Memory B cell (primary cell): ENCODE data around the gene CCDC194.

Experiments
- ATAC-seq: fragments of 150-1000 bp; cut with Tn5 transposase; 2 replicates; pipeline ENCODE4 v1.10.0; 2021; ENCODE audit warnings: low read depth, mild to moderate bottlenecking, moderate library complexity
- DNase-seq, 2 donors: peaks; one replicate each; pipeline ENCODE4 v3.0.0; 2022; ENCODE audit warnings: low spot score in 2 of 2
- H3K27ac Mint-ChIP-seq: one replicate; pipeline ENCODE4 v1.8.0; 2022; ENCODE audit warnings: mild to moderate bottlenecking, moderate library complexity, mixed read lengths
- H3K27me3 Mint-ChIP-seq: one replicate; pipeline ENCODE4 v1.8.0; 2022; ENCODE audit warnings: mixed read lengths
- H3K36me3 Mint-ChIP-seq: one replicate; pipeline ENCODE4 v1.8.0; 2022; ENCODE audit warnings: mild to moderate bottlenecking, mixed read lengths
- H3K4me1 Mint-ChIP-seq: one replicate; pipeline ENCODE4 v1.8.0; 2022; ENCODE audit warnings: mixed read lengths
- H3K4me3 Mint-ChIP-seq: one replicate; pipeline ENCODE4 v1.8.0; 2022; ENCODE audit warnings: mild to moderate bottlenecking, moderate library complexity, mixed read lengths
- H3K9me3 Mint-ChIP-seq: one replicate; pipeline ENCODE4 v1.8.0; 2022; ENCODE audit warnings: mixed read lengths

CCDC194 gene, protein sequence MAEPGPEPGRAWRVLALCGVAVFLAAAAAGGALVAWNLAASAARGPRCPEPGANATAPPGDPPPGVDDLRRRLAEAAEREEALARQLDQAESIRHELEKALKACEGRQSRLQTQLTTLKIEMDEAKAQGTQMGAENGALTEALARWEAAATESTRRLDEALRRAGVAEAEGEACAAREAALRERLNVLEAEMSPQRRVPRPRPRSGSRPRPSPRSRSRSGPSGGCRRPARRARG

DNA sequence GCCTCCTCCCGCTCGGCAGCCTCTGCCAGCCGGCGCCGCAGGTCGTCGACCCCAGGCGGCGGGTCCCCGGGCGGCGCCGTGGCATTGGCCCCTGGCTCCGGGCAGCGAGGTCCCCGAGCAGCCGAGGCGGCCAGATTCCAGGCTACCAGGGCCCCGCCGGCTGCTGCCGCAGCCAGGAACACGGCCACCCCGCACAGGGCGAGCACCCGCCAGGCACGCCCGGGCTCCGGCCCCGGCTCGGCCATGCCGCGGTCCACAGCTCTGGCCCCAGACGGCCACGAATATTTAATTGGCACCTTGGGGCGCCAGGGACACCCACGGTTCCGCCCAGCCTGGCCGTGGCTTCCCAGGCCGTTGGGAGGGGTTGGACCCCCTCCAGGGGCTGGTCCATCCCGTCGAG lies at the start of gene CCDC194:
Gene CCDC194 (minus strand): TSS at position 283 of the 400 bp plus-strand sequence. CDS start 38 bp downstream, at position 245.
- Mint-ChIP-seq H3K27ac (peak within 1 kb of the TSS; percentile 78), H3K9me3 (peaks cover 2% of the 10 kb centered on the region), H3K4me1 (peaks cover 17% of the 10 kb centered on the region), H3K4me3 (no peak within 1 kb of the TSS), H3K36me3 (peaks cover 14% of the 10 kb centered on the region), H3K27me3 (peaks cover 11% of the 10 kb centered on the region)
- ATAC-seq (no peak), DNase-seq (no peak)

DNA sequence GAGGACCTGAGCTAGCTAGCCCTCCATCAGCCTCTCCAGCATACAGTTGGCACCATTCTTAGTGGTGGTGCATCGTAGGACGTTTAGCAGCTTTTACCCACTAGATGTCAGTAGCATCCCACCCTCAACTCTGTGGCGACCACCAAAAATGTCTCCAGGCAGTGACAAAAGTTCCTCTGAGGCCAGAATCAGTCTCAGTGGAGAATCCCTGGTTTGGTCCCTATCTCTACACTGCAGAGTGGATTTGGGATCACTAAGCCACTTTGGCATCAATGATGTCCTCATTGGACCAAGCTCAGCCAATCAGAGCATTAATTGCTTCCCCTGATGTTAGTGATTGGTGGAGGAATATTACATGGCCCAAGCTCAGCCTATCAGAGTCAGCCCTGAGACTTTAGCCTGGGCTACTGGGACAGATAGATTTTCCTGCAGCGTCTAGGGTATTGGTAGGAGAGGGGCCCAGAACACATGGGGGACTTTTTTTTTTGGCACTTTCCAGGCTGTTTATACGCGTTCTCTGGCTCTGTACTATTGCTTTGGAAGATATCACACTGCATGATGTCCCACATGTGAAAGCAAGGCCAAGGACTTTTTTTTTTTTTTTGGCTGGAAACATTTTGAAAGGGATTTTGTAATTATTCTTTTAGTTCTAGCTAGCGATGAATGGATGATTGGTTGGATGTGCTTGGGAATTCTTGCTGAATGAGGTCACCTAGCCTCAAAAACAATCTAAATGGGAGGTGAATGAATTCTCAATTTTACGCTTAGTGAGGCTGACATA lies 47.4 kb upstream of the CCDC194 start:
- Mint-ChIP-seq H3K4me3 (no peak overlapping the region), H3K9me3 (no peaks in the 10 kb centered on the region), H3K36me3 (peaks cover 2% of the 10 kb centered on the region), H3K4me1 (no peaks in the 10 kb centered on the region), H3K27me3 (no peaks in the 10 kb centered on the region), H3K27ac (no peak overlapping the region)
- DNase-seq = no peak
- ATAC-seq = peak; percentile 49

DNA sequence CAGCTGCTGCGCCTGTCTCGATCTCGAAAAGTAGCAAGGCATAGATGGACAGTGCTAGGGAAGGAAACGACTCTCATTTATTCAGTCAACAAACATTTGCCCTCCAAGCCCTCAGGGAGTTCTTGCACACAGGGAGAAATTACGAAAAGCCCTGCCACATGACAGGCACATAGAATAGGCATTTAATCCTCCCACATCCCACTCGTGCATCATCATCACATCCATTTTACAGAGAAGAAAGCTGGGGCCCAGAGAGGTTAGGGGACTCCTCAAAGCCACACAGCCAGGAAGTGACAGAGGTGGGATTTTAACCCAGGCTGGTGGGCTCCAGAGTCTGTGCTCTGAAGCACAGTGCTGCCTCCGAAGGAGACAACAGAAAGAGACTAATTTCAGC lies 42.9 kb upstream of the CCDC194 start:
- Mint-ChIP-seq H3K4me3 (no peak overlapping the region), H3K27ac (no peak overlapping the region)

DNA sequence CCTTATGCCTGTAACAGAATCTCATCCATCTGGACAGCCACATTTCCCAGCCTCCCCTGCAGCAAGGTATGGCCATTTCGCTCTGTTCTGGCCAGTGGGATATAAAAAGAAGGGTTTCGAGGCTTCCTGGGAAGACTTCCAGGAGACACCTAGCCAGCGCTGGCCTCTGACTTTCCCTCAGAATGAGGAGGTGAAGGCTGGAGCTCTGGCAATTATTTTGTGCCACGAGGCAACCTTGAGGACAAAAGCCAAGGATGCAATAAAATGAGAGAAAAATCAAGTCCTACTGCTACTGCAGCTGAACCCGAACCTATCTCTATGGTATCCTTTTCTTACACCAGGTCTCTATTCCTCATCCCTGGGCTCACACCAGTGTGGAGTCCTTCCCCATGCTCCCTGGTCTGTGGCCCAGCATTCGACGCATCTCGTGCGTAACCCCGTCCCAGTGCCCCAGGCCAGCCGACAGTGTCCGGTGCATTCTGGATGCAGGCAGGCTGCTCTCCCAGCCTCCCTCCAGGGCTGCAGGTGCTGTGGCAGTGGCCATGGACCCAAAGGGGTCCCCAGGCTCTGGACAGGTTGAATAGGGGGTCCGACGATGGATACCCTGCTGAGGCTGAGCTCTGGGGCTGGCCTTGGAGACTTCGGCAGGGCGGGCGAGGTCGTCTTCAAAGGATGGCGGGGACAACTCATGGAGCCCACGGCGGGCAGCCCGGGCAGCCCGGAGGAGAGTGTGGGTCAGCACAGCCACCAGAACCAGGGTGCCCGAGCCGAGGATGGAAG lies 42.3 kb upstream of the CCDC194 start:
- DNase-seq = no peak
- H3K27ac Mint-ChIP-seq = no peak overlapping the region
- no peaks in the 10 kb centered on the region for H3K9me3 Mint-ChIP-seq
- no peak for ATAC-seq
- H3K4me3 Mint-ChIP-seq = no peak overlapping the region
- H3K4me1 Mint-ChIP-seq = no peaks in the 10 kb centered on the region
- H3K27me3 Mint-ChIP-seq = no peaks in the 10 kb centered on the region
- peaks cover 2% of the 10 kb centered on the region for H3K36me3 Mint-ChIP-seq

More for the DNA sequence above, 42.9 kb upstream of the CCDC194 start:
- Mint-ChIP-seq H3K27me3 (no peaks in the 10 kb centered on the region), H3K9me3 (no peaks in the 10 kb centered on the region), H3K36me3 (peaks cover 2% of the 10 kb centered on the region), H3K4me1 (no peaks in the 10 kb centered on the region)
- ATAC-seq (no peak), DNase-seq (no peak)

DNA sequence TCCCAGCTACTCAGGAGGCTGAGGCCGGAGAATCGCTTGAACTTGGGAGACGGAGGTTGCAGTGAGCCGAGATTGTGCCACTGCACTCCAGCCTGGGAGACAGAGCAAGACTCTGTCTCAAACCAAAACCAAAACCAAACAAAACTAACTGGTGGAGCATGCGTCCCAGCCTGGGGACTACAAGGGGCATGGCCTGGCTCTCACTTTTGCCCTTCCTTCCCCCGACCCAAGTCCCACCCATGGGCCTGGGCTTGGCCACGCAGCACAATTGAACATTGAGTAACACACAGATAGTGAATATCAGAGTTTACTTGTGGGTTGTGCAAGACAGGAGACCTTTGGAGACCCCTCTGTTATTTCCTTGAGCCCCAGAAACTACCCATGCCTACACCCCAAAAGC lies 41.2 kb upstream of the CCDC194 start:
- H3K36me3 Mint-ChIP-seq = peaks cover 2% of the 10 kb centered on the region
- DNase-seq (no peak), ATAC-seq (no peak)
- no peak overlapping the region for H3K27ac Mint-ChIP-seq
- H3K9me3 Mint-ChIP-seq = no peaks in the 10 kb centered on the region
- no peaks in the 10 kb centered on the region for H3K27me3 Mint-ChIP-seq
- no peaks in the 10 kb centered on the region for H3K4me1 Mint-ChIP-seq
- H3K4me3 Mint-ChIP-seq = no peak overlapping the region

DNA sequence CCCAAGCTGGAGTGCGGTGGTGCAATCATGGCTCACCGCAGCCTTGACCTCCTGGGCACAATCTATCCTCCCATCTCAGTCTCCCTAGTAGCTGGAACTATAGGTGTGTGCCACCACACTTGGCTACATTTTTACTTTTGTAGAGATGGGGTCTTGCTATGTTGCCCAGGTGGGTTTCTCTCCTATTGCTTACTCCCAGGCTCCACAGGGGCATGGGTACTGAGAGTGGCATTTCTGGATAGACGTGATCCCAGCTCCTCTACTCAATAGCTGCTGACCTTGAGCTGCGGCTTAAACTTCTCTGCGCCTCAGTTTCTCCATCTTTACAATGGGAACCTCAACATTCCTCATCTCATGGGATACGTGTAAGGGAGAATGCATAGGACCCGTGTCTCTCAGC lies 37.4 kb upstream of the CCDC194 start:
- no peaks in the 10 kb centered on the region for H3K36me3 Mint-ChIP-seq
- H3K27ac Mint-ChIP-seq = no peak overlapping the region
- no peak overlapping the region for H3K4me3 Mint-ChIP-seq
- H3K9me3 Mint-ChIP-seq = no peaks in the 10 kb centered on the region
- no peak for DNase-seq
- no peaks in the 10 kb centered on the region for H3K27me3 Mint-ChIP-seq
- H3K4me1 Mint-ChIP-seq = no peaks in the 10 kb centered on the region
- no peak for ATAC-seq

DNA sequence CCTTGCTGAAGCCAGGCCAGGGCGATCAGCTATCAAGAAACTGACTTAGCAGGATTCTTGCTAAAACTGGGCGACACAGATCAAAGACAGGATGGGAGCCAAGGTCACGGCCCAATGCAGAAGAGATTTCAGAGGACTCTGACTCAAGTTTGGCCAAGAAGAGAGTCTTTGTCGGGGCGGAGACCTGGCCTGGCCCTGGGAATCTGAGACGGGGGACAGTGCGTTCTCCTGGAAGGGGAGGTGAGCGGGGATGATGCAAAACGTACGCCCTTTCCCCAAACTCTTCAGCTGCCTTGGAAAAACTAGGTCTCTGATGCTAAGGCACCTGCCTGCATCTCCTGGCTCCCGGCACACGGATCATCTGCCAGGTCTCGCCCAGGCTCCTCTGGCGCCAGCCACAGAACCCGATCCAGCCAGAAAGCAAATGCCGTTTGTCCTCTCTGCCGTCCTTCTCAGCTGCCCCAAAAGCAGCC lies 35.7 kb upstream of the CCDC194 start:
- Mint-ChIP-seq H3K9me3 (no peaks in the 10 kb centered on the region), H3K27ac (no peak overlapping the region), H3K4me3 (no peak overlapping the region), H3K27me3 (no peaks in the 10 kb centered on the region), H3K4me1 (no peaks in the 10 kb centered on the region), H3K36me3 (no peaks in the 10 kb centered on the region)
- DNase-seq = no peak
- ATAC-seq = no peak

DNA sequence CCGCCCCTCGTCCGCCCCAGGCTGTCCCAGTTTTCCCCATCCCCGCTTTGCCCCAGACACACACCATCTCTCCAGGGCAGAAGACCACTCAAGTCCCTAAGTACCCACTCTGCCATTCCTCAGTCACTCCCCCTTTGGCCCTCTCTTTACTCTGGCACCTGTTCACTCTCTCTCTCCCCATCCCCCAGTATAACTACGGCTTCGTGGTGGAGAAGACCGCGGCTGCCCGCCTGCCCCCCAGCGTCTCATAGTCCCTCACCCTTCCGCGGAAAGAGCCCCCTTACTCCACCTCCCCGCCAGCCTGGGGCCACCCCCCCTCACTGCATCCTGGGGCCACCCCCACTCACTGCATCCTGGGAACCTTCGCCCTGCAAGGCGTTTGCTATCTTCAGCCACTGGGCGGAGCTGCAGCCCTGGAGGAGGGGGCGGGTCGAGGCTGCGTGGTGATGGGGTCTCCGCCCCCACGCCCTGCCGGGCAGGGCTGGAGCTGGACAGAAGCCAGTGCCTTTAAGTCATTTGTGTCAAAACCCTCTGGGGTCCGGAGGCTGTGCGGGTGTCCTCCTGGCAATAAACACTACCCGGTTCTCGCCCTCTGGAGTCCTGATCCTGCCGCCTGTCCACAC lies 30.9 kb upstream of the CCDC194 start:
- peaks cover 6% of the 10 kb centered on the region for H3K36me3 Mint-ChIP-seq
- no peak overlapping the region for H3K4me3 Mint-ChIP-seq
- no peaks in the 10 kb centered on the region for H3K9me3 Mint-ChIP-seq
- no peak for DNase-seq
- no peak overlapping the region for H3K27ac Mint-ChIP-seq
- H3K27me3 Mint-ChIP-seq = no peaks in the 10 kb centered on the region
- H3K4me1 Mint-ChIP-seq = peaks cover 4% of the 10 kb centered on the region
- peak; percentile 46 for ATAC-seq

DNA sequence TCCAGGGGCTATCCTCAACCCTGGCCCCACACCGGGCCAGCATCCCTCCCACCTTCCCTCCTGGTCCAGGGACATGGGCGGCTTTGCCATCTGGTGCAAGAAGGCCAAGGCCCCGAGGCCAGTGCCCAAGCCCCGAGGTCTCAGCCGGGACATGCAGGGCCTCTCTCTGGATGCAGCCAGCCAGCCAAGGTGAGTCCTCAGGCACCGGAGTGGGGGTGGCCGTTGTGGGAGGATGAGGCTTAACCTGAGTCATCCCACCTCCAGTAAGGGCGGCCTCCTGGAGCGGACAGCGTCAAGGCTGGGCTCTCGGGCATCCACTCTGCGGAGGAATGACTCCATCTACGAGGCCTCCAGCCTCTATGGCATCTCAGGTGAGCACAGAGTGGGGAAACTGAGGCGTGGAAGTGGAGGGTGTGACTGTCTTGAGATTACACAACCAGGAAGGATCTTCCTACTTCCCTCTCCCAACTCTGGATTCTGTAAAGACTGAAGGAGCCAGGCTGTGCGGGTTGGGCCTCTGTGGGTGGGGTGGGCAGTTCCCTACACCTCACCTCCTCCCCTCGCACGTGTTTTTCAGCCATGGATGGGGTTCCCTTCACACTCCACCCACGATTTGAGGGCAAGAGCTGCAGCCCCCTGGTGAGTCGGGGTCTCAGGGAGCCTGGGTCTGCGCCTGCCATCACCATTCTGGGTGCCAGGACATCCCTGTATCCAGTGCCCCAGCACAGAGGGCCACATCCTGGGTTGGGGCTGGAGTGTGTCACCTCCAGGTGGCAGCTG lies 29.6 kb upstream of the CCDC194 start:
- Mint-ChIP-seq H3K27me3 (no peaks in the 10 kb centered on the region), H3K27ac (no peak overlapping the region), H3K4me1 (peaks cover 4% of the 10 kb centered on the region), H3K4me3 (no peak overlapping the region), H3K36me3 (peaks cover 6% of the 10 kb centered on the region), H3K9me3 (no peaks in the 10 kb centered on the region)
- ATAC-seq (no peak), DNase-seq (no peak)

DNA sequence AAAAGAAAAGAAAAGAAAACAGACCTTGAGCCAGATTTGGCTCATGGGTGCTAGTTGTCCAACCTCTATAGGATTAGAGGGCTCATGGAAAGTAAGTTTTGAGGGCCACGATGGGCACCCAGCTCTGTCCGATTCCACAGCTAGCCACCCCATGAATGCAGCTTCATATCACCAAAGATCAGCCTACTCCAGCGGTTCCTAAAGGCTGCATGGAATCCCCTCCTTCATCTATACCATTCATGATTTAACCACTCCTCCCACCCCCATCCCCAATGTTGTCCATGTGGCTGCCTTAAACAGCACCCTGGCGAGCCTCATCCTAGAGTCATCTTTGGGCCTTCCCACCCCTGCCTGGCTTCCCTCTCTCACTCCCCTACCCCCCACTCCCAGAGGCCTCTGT lies 27.9 kb upstream of the CCDC194 start:
- H3K4me1 Mint-ChIP-seq = peaks cover 4% of the 10 kb centered on the region
- H3K27ac Mint-ChIP-seq = no peak overlapping the region
- ATAC-seq = no peak
- DNase-seq = no peak
- H3K4me3 Mint-ChIP-seq = no peak overlapping the region
- no peaks in the 10 kb centered on the region for H3K27me3 Mint-ChIP-seq
- peaks cover 7% of the 10 kb centered on the region for H3K36me3 Mint-ChIP-seq
- H3K9me3 Mint-ChIP-seq = no peaks in the 10 kb centered on the region

DNA sequence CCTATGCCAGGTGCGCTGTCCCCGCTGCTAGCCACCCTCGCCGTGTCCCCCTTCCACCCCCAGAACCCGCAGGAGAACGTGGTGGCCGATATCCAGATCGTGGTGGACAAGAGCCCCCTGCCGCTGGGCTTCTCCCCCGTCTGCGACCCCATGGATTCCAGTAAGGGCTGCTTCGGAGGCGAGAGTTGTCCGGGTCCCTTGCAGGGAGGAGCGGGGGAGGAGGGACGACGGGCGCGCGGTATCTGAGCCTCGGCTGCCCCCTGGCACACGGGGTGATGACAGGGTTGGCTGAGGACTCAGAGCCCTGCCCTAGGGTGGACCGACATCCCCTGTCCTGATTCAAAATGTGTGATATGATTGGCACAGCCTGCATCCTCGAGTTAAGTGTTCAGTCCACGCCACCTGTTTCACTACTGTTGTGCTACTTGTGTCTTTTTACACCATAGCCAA lies 26.5 kb upstream of the CCDC194 start:
- peaks cover 11% of the 10 kb centered on the region for H3K36me3 Mint-ChIP-seq

DNA sequence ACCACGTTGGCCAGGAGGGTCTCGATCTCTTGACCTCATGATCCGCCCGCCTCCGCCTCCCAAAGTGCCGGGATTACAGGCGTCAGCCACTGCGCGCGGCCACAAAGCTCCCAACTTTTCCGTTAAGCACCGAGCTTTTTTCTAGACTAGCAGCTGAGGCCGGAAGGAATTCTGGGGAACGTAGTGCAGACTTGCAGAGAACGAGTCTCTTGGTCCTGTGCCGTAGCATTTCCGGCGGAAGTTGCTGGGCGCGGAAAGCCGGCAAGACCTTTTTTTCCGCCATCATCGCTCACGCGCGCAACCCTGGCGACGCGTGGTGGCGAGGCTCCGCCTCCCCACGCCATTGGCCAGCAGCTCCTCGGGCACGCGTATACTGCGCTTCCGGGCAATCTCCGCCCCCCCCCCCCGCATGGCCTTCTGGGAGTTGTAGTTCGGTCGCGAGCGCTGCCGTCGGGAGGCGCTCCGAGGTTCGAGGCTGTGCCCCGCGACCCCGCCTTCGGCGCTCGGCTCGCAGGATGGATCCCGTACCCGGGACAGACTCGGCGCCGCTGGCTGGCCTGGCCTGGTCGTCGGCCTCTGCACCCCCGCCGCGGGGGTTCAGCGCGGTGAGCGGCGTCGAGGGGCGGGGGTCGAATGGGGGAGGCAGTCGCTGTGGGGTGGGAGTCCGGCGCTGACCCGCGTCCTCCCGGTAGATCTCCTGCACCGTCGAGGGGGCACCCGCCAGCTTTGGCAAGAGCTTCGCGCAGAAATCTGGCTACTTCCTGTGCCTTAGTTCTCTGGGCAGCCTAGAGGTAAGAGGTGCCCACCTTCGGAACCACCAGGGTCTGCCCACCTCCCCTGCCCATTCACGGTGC lies 25.9 kb upstream of the CCDC194 start, which contains the start of gene MVB12A:
Gene MVB12A (plus strand): TSS at position 427 of the 854 bp plus-strand sequence. CDS start 89 bp downstream, at position 516.
- Mint-ChIP-seq H3K4me3 (peak within 1 kb of the TSS; percentile 94), H3K27me3 (no peaks in the 10 kb centered on the region), H3K36me3 (peaks cover 13% of the 10 kb centered on the region), H3K27ac (peak within 1 kb of the TSS; percentile 76), H3K4me1 (peaks cover 4% of the 10 kb centered on the region), H3K9me3 (no peaks in the 10 kb centered on the region)
- peak; percentile 97 for ATAC-seq
- peak; percentile 79 to 90 for DNase-seq

More for the DNA sequence above, 26.5 kb upstream of the CCDC194 start:
- H3K9me3 Mint-ChIP-seq = no peaks in the 10 kb centered on the region
- peak in 1 of 2 donors; percentile 33 for DNase-seq
- no peaks in the 10 kb centered on the region for H3K27me3 Mint-ChIP-seq
- no peak for ATAC-seq
- H3K27ac Mint-ChIP-seq = no peak overlapping the region
- peaks cover 4% of the 10 kb centered on the region for H3K4me1 Mint-ChIP-seq
- peak overlapping the region; percentile 94 for H3K4me3 Mint-ChIP-seq
